IPS-18a (cell line): ENCODE results near the gene ACVRL1.

Source experiments
- H3K27ac ChIP-seq: one replicate; pipeline ENCODE4 v1.5.1; 2013; ENCODE audit warnings: low read length
- H3K27me3 ChIP-seq: one replicate; pipeline ENCODE4 v1.6.1; 2013; ENCODE audit warnings: mild to moderate bottlenecking, low read length; ENCODE audit not compliant: control insufficient read depth, insufficient read depth
- H3K36me3 ChIP-seq: one replicate; pipeline ENCODE4 v1.6.1; 2013; ENCODE audit warnings: low read depth, low read length; ENCODE audit not compliant: control insufficient read depth
- H3K4me1 ChIP-seq: one replicate; pipeline ENCODE4 v1.6.1; 2013; ENCODE audit warnings: low read depth, low read length; ENCODE audit not compliant: control insufficient read depth
- H3K4me3 ChIP-seq: one replicate; pipeline ENCODE4 v1.5.1; 2013; ENCODE audit warnings: low read length
- H3K9ac ChIP-seq: one replicate; pipeline ENCODE4 v1.6.1; 2013; ENCODE audit warnings: mild to moderate bottlenecking, low read length, moderate library complexity
- H3K9me3 ChIP-seq: one replicate; pipeline ENCODE4 v1.6.1; 2013; ENCODE audit warnings: low read depth, low read length; ENCODE audit not compliant: control insufficient read depth

Gene ACVRL1

GRCh38 chr12:51867796-51868428, 39.4 kb upstream of the ACVRL1 start:
- H3K9ac ChIP-seq: no peak overlapping the region
- peaks cover 40% of the 10 kb centered on the region for H3K4me1 ChIP-seq
- no peaks in the 10 kb centered on the region for H3K36me3 ChIP-seq
- H3K27me3 ChIP-seq: peaks cover 52% of the 10 kb centered on the region
- H3K4me3 ChIP-seq: no peak overlapping the region
- H3K27ac ChIP-seq: no peak overlapping the region
- H3K9me3 ChIP-seq: no peaks in the 10 kb centered on the region

DNA sequence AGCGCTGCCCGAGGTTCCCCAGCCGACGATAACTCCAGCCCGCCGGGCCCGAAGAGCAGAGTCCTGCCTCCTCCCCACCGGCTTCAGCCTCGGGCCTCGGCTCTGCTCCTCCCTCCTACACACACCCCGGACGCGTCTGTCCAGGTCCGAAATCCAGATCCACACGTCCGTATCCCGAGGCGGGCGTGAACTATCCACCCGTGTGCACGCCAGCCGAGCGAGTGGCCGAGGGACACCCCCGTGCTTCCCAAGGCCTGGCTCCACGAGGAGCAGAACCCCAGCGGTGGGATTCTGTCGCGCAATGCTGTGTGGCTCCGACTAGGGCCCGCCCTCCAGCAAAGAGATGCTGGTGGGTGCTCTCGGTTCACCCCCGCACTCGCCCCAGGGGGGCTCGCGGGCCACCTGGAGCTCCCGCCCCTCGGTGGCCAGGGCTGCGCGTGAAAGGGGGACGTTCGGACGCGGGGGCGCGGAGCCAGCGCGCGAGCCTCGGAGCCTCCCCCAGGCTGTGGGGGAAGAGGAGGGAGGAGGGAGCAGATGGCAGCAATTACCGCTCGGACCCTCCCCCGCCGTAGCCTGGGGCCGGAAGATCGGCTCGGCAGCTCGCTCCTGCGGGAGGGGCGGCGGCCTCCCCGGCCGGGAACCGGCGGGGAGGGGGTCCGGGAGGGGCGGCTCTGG, 38.3 kb upstream of the ACVRL1 start:
- H3K27ac ChIP-seq: no peak overlapping the region
- H3K9me3 ChIP-seq: no peaks in the 10 kb centered on the region
- no peaks in the 10 kb centered on the region for H3K36me3 ChIP-seq
- peaks cover 52% of the 10 kb centered on the region for H3K27me3 ChIP-seq
- H3K4me3 ChIP-seq: peak overlapping the region; percentile 73
- peaks cover 38% of the 10 kb centered on the region for H3K4me1 ChIP-seq
- H3K9ac ChIP-seq: peak overlapping the region; percentile 24

DNA sequence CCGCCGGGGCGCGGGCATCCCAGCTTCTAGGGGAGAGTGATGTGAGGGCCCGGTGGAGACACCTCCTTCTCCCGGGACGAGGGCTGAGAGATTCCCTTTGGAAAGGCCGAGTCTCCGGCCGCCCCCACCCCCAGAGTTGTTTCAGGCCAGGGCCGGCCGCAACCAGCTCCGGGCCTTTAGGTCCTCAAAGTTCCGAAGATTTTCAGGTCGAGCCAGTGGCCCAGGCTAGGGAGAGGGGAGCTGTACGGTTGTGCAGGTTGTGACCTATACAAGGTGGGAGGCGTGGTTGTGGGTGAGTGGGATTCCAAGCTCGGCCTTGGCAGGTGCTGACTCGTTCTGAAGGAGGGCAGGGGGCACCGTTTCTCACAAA, 37.8 kb upstream of the ACVRL1 start:
- peak overlapping the region; percentile 73 for H3K4me3 ChIP-seq
- H3K36me3 ChIP-seq: no peaks in the 10 kb centered on the region
- no peak overlapping the region for H3K27ac ChIP-seq
- H3K27me3 ChIP-seq: peaks cover 52% of the 10 kb centered on the region
- H3K9ac ChIP-seq: peak overlapping the region; percentile 24
- H3K4me1 ChIP-seq: peaks cover 38% of the 10 kb centered on the region
- no peaks in the 10 kb centered on the region for H3K9me3 ChIP-seq

- H3K9ac ChIP-seq: peak overlapping the region; percentile 24
- peaks cover 52% of the 10 kb centered on the region for H3K27me3 ChIP-seq
- no peaks in the 10 kb centered on the region for H3K36me3 ChIP-seq
- no peaks in the 10 kb centered on the region for H3K9me3 ChIP-seq
- H3K27ac ChIP-seq: no peak overlapping the region
- peak overlapping the region; percentile 73 for H3K4me3 ChIP-seq
- peaks cover 33% of the 10 kb centered on the region for H3K4me1 ChIP-seq
These were observed 37.4 kb upstream of the ACVRL1 start for GRCh38 chr12:51869931-51870330.

- Histone ChIP-seq H3K4me1 (peaks cover 27% of the 10 kb centered on the region), H3K27me3 (peaks cover 46% of the 10 kb centered on the region), H3K9me3 (no peaks in the 10 kb centered on the region), H3K27ac (no peak overlapping the region), H3K4me3 (no peak overlapping the region), H3K36me3 (no peaks in the 10 kb centered on the region), H3K9ac (no peak overlapping the region)
These were observed 36.8 kb upstream of the ACVRL1 start for GRCh38 chr12:51870504-51870903.

DNA sequence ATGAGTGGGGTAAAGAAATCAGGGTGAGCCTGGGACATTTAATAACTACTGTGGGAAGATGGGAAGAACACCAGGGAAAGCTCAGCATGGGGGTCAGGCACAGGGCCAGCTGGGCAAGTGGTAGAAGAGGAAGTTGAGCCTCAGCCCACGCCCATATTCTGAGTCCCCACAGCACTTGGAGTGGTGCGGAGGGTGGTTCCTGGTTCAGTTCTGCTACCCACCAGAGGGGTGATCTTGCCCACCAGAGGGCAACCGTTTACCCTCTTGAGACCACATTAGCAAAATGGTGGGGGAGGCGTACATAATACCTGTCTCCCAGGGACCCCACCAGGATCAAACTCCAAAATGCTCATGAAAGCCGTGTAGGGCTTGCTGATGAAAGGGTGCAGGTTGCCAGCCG, 36.2 kb upstream of the ACVRL1 start:
- no peak overlapping the region for H3K9ac ChIP-seq
- H3K4me1 ChIP-seq: peaks cover 21% of the 10 kb centered on the region
- peaks cover 40% of the 10 kb centered on the region for H3K27me3 ChIP-seq
- H3K36me3 ChIP-seq: no peaks in the 10 kb centered on the region
- H3K4me3 ChIP-seq: no peak overlapping the region
- no peak overlapping the region for H3K27ac ChIP-seq
- no peaks in the 10 kb centered on the region for H3K9me3 ChIP-seq

DNA sequence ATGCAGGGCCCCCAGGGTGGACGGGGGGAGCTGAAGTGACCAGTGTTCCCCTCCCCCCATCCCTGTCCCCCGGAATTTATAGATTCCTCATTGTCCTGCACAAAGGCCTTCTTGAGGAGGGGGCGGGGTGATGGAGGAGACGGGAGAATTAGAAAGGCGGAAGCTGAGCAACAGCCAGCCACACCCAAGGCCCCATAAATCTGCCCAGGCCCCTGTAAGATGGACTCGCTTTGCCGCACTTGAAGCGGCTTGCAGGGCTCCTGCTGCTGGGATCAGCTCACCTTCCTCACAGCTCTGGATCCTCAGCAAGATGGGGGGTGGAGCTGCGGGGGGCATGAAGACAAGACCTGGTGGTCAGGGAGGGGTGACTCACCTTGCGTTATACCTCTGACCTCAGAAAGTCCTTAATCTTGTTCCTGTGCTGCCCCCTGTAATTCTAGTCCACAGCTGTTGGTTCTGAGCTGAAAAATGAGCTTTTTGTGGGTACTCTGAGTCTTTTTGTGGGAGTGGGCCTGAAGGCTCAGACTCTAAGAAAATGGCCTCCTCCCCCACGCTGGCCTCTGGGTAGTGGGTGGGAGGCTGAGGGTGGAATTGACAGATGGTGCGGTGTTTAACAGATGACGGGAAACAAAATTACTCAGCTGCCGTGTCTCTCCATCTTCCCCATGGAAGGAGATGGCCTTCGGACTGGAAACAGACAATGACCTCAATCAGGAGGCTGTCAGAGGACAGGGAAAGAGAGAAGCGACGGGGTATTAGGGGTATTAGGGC, 35.2 kb upstream of the ACVRL1 start:
- Histone ChIP-seq H3K9ac (no peak overlapping the region), H3K36me3 (no peaks in the 10 kb centered on the region), H3K4me3 (no peak overlapping the region), H3K9me3 (no peaks in the 10 kb centered on the region), H3K27ac (no peak overlapping the region), H3K27me3 (peaks cover 37% of the 10 kb centered on the region), H3K4me1 (peaks cover 18% of the 10 kb centered on the region)

DNA sequence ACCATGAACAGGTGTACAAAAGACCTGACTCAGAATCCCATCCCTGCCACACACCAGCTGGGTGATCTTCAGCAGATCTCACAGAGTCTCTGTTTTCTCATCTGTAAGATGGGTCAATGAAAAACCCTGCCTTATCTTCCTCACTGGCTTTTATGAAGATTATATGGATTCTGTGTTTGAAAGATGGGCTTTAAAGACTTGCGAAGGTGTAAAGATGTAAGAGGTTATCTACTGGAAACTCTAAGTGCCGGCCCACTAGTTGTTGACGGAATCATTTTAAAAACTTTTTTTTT, 34.7 kb upstream of the ACVRL1 start:
- Histone ChIP-seq H3K9me3 (no peaks in the 10 kb centered on the region), H3K27me3 (peaks cover 32% of the 10 kb centered on the region), H3K9ac (no peak overlapping the region), H3K27ac (no peak overlapping the region), H3K4me3 (no peak overlapping the region), H3K36me3 (no peaks in the 10 kb centered on the region), H3K4me1 (peaks cover 18% of the 10 kb centered on the region)

GRCh38 chr12:51873251-51873994, 33.9 kb upstream of the ACVRL1 start:
- H3K27me3 ChIP-seq: peaks cover 24% of the 10 kb centered on the region
- no peak overlapping the region for H3K27ac ChIP-seq
- H3K9ac ChIP-seq: no peak overlapping the region
- H3K9me3 ChIP-seq: no peaks in the 10 kb centered on the region
- H3K36me3 ChIP-seq: no peaks in the 10 kb centered on the region
- no peak overlapping the region for H3K4me3 ChIP-seq
- H3K4me1 ChIP-seq: peaks cover 18% of the 10 kb centered on the region

DNA sequence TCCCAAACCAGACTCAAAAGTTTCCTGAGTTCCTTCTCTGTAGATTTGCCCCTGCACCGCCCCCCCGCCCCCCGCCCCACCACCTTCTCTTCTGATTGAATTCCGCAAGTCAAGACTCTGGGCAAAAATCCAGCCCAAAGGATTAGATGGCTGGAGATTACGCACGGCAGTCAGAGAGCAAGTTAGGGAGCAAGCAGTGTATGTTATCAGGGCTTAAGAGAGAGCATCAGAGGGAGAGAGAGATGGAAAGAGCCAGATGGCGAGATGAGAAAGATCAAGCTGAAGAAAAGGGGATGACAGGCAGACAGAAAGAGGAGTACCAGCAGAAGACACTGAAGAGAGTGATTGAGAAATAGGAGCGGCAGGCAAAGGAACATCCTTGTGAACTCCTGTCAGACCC, 33.3 kb upstream of the ACVRL1 start:
- Histone ChIP-seq H3K4me3 (no peak overlapping the region), H3K36me3 (no peaks in the 10 kb centered on the region), H3K9ac (no peak overlapping the region), H3K4me1 (peaks cover 18% of the 10 kb centered on the region), H3K27me3 (peaks cover 19% of the 10 kb centered on the region), H3K9me3 (no peaks in the 10 kb centered on the region), H3K27ac (no peak overlapping the region)

GRCh38 chr12:51874486-51874885, 32.8 kb upstream of the ACVRL1 start:
- no peak overlapping the region for H3K4me3 ChIP-seq
- H3K36me3 ChIP-seq: no peaks in the 10 kb centered on the region
- H3K9ac ChIP-seq: no peak overlapping the region
- H3K9me3 ChIP-seq: no peaks in the 10 kb centered on the region
- H3K27ac ChIP-seq: no peak overlapping the region
- H3K4me1 ChIP-seq: peaks cover 18% of the 10 kb centered on the region
- H3K27me3 ChIP-seq: peaks cover 14% of the 10 kb centered on the region
